Measurements from ENCODE around the gene CACNB4.

CACNB4 gene

GRCh38 chr2:151984424-151985083 lies 114.3 kb downstream of the CACNB4 start:
- TF ChIP-seq SUZ12 (IDR thresholded peaks at IDR 0.05; ENCODE audit: extremely low read depth, insufficient read depth, insufficient read length) (no peak), ZNF274 (IDR thresholded peaks at IDR 0.05; ENCODE audit: low read depth, low read length) (no peak), YY1 (IDR thresholded peaks at IDR 0.05; ENCODE audit: insufficient read depth, insufficient read length) (no peak)
- Histone ChIP-seq H3K36me3 (ENCODE audit: insufficient read depth, insufficient read length, low read length) (no peaks in the 10 kb centered on the region), H3K9ac (ENCODE audit: insufficient read length, low read depth) (no peak overlapping the region), H3K4me1 (ENCODE audit: insufficient read depth, insufficient read length) (no peaks in the 10 kb centered on the region), H3K4me3 (ENCODE audit: insufficient read length, low read depth) (no peak overlapping the region), H3K27me3 (ENCODE audit: insufficient read depth, insufficient read length) (no peaks in the 10 kb centered on the region), H3K9me3 (ENCODE audit: insufficient read depth, low read length) (no peaks in the 10 kb centered on the region)
- no peak for DNase-seq (ENCODE audit: low read depth, low spot score)

DNA sequence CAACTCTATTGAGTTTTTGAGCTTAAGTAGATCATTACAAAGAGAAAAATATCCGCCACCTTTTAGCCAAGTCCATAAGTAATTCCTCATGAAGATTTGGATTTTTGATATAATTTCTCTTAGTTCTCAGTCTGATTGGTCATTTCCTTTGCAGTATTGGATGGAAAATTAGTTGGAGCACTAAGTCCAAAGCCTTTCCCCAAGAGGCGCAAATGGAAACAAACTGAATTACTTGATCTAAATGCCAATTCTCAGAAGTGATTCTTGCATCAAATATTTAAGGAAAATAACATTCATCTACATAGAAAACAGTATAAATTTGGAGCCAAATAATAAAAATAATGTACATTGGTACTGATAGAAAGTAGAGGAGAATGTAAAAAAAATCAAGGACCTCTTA lies 115.6 kb downstream of the CACNB4 start:
- Histone ChIP-seq H3K4me1 (ENCODE audit: insufficient read depth, insufficient read length) (no peaks in the 10 kb centered on the region), H3K9me3 (ENCODE audit: insufficient read depth, low read length) (no peaks in the 10 kb centered on the region), H3K36me3 (ENCODE audit: insufficient read depth, insufficient read length, low read length) (no peaks in the 10 kb centered on the region), H3K4me3 (ENCODE audit: insufficient read length, low read depth) (no peak overlapping the region), H3K9ac (ENCODE audit: insufficient read length, low read depth) (no peak overlapping the region), H3K27me3 (ENCODE audit: insufficient read depth, insufficient read length) (no peaks in the 10 kb centered on the region)
- DNase-seq (ENCODE audit: low read depth, low spot score), result no peak
- no peak for TF ChIP-seq SUZ12 (IDR thresholded peaks at IDR 0.05; ENCODE audit: extremely low read depth, insufficient read depth, insufficient read length)

- Histone ChIP-seq H3K9me3 (ENCODE audit: insufficient read depth, low read length) (no peaks in the 10 kb centered on the region), H3K4me1 (ENCODE audit: insufficient read depth, insufficient read length) (no peaks in the 10 kb centered on the region), H3K36me3 (ENCODE audit: insufficient read depth, insufficient read length, low read length) (no peaks in the 10 kb centered on the region), H3K9ac (ENCODE audit: insufficient read length, low read depth) (no peak overlapping the region), H3K4me3 (ENCODE audit: insufficient read length, low read depth) (no peak overlapping the region), H3K27me3 (ENCODE audit: insufficient read depth, insufficient read length) (no peaks in the 10 kb centered on the region)
- no peak for DNase-seq (ENCODE audit: low read depth, low spot score)
- no peak for TF ChIP-seq YY1 (IDR thresholded peaks at IDR 0.05; ENCODE audit: insufficient read depth, insufficient read length)
- no peak for TF ChIP-seq ZNF274 (IDR thresholded peaks at IDR 0.05; ENCODE audit: low read depth, low read length)
Observed at GRCh38 chr2:151981886-151982285, 117.0 kb downstream of the CACNB4 start.

GRCh38 chr2:151979694-151980093 lies 119.2 kb downstream of the CACNB4 start:
- no peak for DNase-seq (ENCODE audit: low read depth, low spot score)
- Histone ChIP-seq H3K4me1 (ENCODE audit: insufficient read depth, insufficient read length) (no peaks in the 10 kb centered on the region), H3K9me3 (ENCODE audit: insufficient read depth, low read length) (no peaks in the 10 kb centered on the region), H3K36me3 (ENCODE audit: insufficient read depth, insufficient read length, low read length) (no peaks in the 10 kb centered on the region), H3K4me3 (ENCODE audit: insufficient read length, low read depth) (no peak overlapping the region), H3K27me3 (ENCODE audit: insufficient read depth, insufficient read length) (no peaks in the 10 kb centered on the region), H3K9ac (ENCODE audit: insufficient read length, low read depth) (no peak overlapping the region)
- TF ChIP-seq SUZ12 (IDR thresholded peaks at IDR 0.05; ENCODE audit: extremely low read depth, insufficient read depth, insufficient read length) (no peak), ZNF274 (IDR thresholded peaks at IDR 0.05; ENCODE audit: low read depth, low read length) (no peak), YY1 (IDR thresholded peaks at IDR 0.05; ENCODE audit: insufficient read depth, insufficient read length) (no peak)

- no peaks in the 10 kb centered on the region for H3K27me3 ChIP-seq (ENCODE audit: insufficient read depth, insufficient read length)
- H3K9ac ChIP-seq (ENCODE audit: insufficient read length, low read depth), result no peak overlapping the region
- no peaks in the 10 kb centered on the region for H3K9me3 ChIP-seq (ENCODE audit: insufficient read depth, low read length)
- no peak overlapping the region for H3K4me3 ChIP-seq (ENCODE audit: insufficient read length, low read depth)
- H3K4me1 ChIP-seq (ENCODE audit: insufficient read depth, insufficient read length), result no peaks in the 10 kb centered on the region
- DNase-seq (ENCODE audit: low read depth, low spot score), result no peak
- no peaks in the 10 kb centered on the region for H3K36me3 ChIP-seq (ENCODE audit: insufficient read depth, insufficient read length, low read length)
- TF ChIP-seq SUZ12 (IDR thresholded peaks at IDR 0.05; ENCODE audit: extremely low read depth, insufficient read depth, insufficient read length) (no peak), YY1 (IDR thresholded peaks at IDR 0.05; ENCODE audit: insufficient read depth, insufficient read length) (no peak), ZNF274 (IDR thresholded peaks at IDR 0.05; ENCODE audit: low read depth, low read length) (no peak)
Observed at GRCh38 chr2:151978709-151979108, 120.1 kb downstream of the CACNB4 start.

GRCh38 chr2:151977631-151978030 lies 121.2 kb downstream of the CACNB4 start:
- H3K4me3 ChIP-seq (ENCODE audit: insufficient read length, low read depth), result no peak overlapping the region
- H3K9ac ChIP-seq (ENCODE audit: insufficient read length, low read depth), result no peak overlapping the region
- no peaks in the 10 kb centered on the region for H3K36me3 ChIP-seq (ENCODE audit: insufficient read depth, insufficient read length, low read length)
- TF ChIP-seq ZNF274 (IDR thresholded peaks at IDR 0.05; ENCODE audit: low read depth, low read length) (no peak), YY1 (IDR thresholded peaks at IDR 0.05; ENCODE audit: insufficient read depth, insufficient read length) (no peak), SUZ12 (IDR thresholded peaks at IDR 0.05; ENCODE audit: extremely low read depth, insufficient read depth, insufficient read length) (no peak)
- DNase-seq (ENCODE audit: low read depth, low spot score), result no peak
- H3K9me3 ChIP-seq (ENCODE audit: insufficient read depth, low read length), result no peaks in the 10 kb centered on the region
- H3K4me1 ChIP-seq (ENCODE audit: insufficient read depth, insufficient read length), result no peaks in the 10 kb centered on the region
- H3K27me3 ChIP-seq (ENCODE audit: insufficient read depth, insufficient read length), result no peaks in the 10 kb centered on the region

DNA sequence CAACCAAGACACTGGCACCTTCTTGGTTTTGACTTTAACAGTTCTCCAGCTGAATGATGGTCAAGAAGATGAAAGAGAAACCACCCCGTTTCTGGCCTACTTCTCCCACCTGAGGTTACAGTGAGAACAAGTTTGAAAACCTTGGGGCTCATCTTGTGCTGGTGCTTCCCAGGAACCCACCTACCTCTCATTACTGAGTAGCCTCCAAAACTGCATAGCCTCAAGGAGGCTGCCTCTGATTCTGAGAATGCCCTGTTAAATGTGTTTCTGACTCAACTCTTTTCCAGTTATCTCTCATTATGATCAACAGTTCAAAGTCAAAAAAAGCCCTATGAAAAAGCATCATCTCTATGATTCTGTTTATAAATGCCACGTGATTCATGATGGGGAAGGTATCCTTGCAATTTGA lies 121.9 kb downstream of the CACNB4 start:
- Histone ChIP-seq H3K4me1 (ENCODE audit: insufficient read depth, insufficient read length) (no peaks in the 10 kb centered on the region), H3K9ac (ENCODE audit: insufficient read length, low read depth) (no peak overlapping the region), H3K27me3 (ENCODE audit: insufficient read depth, insufficient read length) (no peaks in the 10 kb centered on the region), H3K9me3 (ENCODE audit: insufficient read depth, low read length) (no peaks in the 10 kb centered on the region), H3K4me3 (ENCODE audit: insufficient read length, low read depth) (no peak overlapping the region), H3K36me3 (ENCODE audit: insufficient read depth, insufficient read length, low read length) (no peaks in the 10 kb centered on the region)
- DNase-seq (ENCODE audit: low read depth, low spot score), result no peak
- no peak for TF ChIP-seq ZNF274 (IDR thresholded peaks at IDR 0.05; ENCODE audit: low read depth, low read length)
